ENCODE measurements around the gene KANK2.
"Not testable (repeated sequence)": the region's sequence is repeated elsewhere in the genome, so short reads cannot be mapped to it uniquely, and the experiment has no call there.

KANK2 gene

DNA sequence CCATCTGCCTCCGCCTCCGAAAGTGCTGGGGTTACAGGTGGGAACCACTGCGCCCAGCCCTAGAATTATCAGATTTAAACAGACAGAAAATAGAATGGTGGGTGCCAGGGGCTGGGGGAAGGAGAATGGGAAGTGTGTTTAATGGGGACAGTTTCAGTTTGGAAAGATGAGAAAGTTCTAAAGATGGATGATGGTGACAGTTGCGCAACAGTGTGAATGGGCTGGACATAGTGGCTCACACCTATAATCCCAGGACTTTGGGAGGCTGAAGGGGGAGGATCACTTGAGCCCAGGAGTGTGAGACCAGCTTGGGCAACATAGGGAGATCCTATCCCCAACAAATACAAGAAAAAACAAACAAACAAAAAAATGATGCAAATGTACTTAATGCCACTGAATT, 15.9 kb downstream of the KANK2 start:
- H3K4me3 ChIP-seq (replicated peaks in 1 of 2; ENCODE audit: low read depth in 2 of 2, low read length in 2 of 2) = no peak overlapping the region
- TF ChIP-seq, protein P1, sequence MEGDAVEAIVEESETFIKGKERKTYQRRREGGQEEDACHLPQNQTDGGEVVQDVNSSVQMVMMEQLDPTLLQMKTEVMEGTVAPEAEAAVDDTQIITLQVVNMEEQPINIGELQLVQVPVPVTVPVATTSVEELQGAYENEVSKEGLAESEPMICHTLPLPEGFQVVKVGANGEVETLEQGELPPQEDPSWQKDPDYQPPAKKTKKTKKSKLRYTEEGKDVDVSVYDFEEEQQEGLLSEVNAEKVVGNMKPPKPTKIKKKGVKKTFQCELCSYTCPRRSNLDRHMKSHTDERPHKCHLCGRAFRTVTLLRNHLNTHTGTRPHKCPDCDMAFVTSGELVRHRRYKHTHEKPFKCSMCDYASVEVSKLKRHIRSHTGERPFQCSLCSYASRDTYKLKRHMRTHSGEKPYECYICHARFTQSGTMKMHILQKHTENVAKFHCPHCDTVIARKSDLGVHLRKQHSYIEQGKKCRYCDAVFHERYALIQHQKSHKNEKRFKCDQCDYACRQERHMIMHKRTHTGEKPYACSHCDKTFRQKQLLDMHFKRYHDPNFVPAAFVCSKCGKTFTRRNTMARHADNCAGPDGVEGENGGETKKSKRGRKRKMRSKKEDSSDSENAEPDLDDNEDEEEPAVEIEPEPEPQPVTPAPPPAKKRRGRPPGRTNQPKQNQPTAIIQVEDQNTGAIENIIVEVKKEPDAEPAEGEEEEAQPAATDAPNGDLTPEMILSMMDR (IDR thresholded peaks at IDR 0.05; ENCODE audit: low read depth, low read length) = no peak
- no peak for DNase-seq (ENCODE audit: low read depth in 2 of 2)

DNA sequence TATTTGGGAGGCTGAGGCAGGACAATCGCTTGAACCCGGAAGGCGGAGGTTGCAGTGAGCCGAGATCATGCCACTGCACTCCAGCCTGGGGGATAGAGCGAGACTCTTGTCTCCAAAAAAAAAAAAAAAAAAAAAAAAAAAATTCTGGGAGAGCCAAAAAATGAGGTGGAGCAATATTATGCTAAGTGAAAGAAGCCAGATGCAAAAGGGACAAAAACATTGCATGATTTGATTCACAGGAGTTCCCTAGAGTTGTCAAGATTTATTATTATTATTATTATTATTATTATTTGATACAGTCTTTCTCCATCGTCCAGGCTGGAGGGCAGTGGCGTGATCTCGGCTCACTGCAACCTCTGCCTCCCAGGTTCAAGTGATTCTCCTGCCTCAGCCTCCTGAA, 16.4 kb downstream of the KANK2 start:
- DNase-seq (ENCODE audit: low read depth in 2 of 2) = not testable (repeated sequence)

DNA sequence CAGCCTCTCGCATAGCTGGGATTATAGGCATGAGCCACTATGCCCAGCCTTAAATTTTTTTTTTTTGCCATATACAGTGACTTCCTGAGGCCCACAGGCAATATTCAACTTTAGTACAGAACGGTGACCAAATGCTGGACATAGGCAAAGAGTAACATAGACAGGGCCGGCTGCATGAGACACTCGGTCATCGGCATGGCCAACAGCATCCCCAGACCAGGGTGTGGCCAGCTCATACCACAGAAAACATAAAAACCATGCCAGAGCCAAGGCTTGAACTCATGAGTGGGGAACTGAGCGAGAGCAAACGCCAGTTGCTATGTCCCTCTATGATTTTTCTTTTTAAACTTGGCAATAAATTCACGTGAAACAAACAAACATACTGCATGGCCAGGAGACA, 17.0 kb downstream of the KANK2 start:
- peak in 1 of 2 donors; percentile 56 for DNase-seq (ENCODE audit: low read depth in 2 of 2)
- TF ChIP-seq, protein P1 (IDR thresholded peaks at IDR 0.05; ENCODE audit: low read depth, low read length) = no peak
- no peak overlapping the region for H3K4me3 ChIP-seq (replicated peaks in 1 of 2; ENCODE audit: low read depth in 2 of 2, low read length in 2 of 2)

More for the DNA sequence above, 16.4 kb downstream of the KANK2 start:
- not testable (repeated sequence) for H3K4me3 ChIP-seq (replicated peaks in 1 of 2; ENCODE audit: low read depth in 2 of 2, low read length in 2 of 2)

DNA sequence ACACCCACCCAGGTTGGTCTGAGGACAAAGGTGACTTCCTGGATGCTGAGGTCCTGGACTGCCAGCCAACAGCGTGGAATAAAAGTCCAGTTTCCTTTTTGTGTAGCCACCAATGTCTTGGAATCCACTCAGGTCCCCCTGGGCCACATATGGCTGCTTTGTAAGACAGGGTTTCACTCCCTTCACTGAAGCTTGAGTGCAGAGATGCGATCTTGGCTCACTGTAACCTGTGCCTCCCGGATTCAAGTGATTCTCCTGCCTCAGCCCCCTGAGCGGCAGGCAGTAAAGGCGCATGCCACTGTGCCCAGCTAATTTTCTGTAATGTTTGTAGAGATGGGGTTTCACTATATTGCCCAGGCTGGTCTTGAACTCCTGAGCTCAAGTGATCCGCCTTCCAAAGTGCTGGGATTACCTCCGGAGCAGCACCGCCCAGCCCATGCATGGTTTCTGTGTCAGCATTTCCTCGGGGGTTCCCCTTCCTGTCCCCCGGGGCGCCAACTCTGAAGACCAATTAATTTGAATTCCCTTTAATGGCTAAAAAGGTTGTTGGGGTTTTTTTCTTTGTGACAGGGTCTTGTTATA, 17.5 kb downstream of the KANK2 start:
- TF ChIP-seq, protein P1 (IDR thresholded peaks at IDR 0.05; ENCODE audit: low read depth, low read length) = no peak
- DNase-seq (ENCODE audit: low read depth in 2 of 2) = peak in 1 of 2 donors; percentile 43
- no peak overlapping the region for H3K4me3 ChIP-seq (replicated peaks in 1 of 2; ENCODE audit: low read depth in 2 of 2, low read length in 2 of 2)

DNA sequence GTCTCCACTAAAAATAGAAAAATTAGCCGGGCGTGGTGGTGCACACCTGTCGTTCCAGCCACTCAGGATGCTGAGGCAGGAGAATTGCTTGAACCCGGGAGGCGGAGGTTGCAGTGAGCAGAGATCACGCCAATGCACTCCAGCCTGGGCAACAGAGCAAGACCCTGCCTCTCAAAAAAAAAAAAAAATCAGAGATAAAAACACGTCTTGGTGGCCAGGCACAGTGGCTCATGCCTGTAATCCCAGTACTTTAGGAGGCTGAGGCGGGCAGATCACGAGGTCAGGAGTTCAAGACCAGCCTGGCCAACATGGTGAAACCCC, 18.2 kb downstream of the KANK2 start:
- not testable (repeated sequence) for DNase-seq (ENCODE audit: low read depth in 2 of 2); H3K4me3 ChIP-seq (replicated peaks in 1 of 2; ENCODE audit: low read depth in 2 of 2, low read length in 2 of 2)

DNA sequence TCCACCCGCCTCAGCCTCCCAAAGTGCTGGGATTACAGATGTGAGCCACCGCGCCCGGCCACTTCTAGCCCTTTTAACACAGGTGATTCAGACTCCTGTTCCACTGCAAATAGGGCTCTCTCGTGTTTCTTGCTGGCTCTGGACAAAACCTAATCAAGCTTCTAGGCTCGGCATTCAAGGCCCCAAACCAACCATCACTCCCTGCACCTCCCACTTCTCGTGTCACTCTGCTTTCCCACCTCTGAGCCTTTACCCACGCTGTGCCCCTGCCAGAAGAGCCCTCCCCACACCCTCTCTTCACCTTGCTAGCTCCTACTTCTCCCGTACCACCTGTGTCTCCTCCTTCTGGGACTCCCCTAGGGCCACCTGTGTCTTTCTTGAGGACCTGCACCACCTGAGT, 19.8 kb downstream of the KANK2 start:
- no peak overlapping the region for H3K4me3 ChIP-seq (replicated peaks in 1 of 2; ENCODE audit: low read depth in 2 of 2, low read length in 2 of 2)
- TF ChIP-seq, protein P1 (IDR thresholded peaks at IDR 0.05; ENCODE audit: low read depth, low read length) = no peak
- DNase-seq (ENCODE audit: low read depth in 2 of 2) = no peak

DNA sequence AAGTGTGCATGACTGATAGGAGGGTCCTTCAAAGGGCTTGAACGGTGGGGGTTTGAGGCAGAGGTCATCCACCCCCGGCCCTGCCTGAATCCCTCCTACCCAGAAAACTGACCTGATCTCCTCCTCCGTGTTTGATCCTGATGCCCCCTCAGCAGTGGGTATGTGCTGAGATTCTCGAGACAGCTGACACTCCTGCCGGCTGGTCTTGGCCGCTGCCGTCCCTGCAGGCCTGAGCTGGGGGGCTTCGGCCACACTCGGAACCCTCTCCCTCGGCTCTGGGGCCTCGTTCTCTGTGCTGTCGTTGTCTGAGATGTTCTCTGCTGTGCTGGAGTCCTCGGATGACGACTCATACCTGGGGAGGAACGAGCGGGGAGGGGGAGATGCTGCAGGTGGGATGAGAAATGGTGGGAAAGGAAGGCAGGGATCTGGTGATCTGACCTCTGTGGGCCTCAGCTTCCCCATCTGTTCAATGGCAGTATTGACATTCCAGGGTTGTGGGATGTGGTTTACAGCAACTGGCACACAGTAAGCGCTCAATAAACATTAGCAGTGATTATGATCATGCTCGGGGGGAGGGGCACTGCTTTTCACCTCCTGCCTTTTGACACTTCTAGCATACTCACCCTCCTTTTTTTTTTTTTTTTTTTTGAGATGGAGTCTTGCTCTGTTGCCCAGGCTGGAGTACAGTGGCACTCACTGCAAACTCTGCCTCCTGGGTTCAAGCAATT, 20.7 kb downstream of the KANK2 start:
- no peak overlapping the region for H3K4me3 ChIP-seq (replicated peaks in 1 of 2; ENCODE audit: low read depth in 2 of 2, low read length in 2 of 2)
- TF ChIP-seq, protein P1 (IDR thresholded peaks at IDR 0.05; ENCODE audit: low read depth, low read length) = no peak
- DNase-seq (ENCODE audit: low read depth in 2 of 2) = no peak

DNA sequence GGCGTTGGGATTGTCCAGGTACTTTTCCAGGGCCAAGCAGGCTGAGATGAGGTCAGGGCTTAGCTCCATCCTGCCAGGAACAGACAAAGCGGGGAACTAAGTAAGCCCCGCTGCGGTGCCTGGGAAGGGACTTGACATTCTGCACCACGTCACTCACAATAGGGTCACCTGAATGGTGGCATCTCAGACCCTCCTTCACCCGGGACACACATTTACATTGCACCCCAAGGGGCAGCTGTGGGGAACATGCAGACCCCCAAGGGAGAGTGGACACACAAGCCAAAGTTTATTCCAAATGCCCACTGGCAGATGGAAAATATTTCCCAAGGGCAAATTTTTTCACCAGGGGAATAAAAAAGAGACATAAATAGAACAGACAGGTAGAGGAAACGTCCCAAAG, 21.4 kb downstream of the KANK2 start:
- no peak for DNase-seq (ENCODE audit: low read depth in 2 of 2)
- H3K4me3 ChIP-seq (replicated peaks in 1 of 2; ENCODE audit: low read depth in 2 of 2, low read length in 2 of 2) = no peak overlapping the region
- TF ChIP-seq, protein P1 (IDR thresholded peaks at IDR 0.05; ENCODE audit: low read depth, low read length) = no peak

Measured in cardiac fibroblast (primary cell).